ENCODE data around the gene RNF123.

DNA sequence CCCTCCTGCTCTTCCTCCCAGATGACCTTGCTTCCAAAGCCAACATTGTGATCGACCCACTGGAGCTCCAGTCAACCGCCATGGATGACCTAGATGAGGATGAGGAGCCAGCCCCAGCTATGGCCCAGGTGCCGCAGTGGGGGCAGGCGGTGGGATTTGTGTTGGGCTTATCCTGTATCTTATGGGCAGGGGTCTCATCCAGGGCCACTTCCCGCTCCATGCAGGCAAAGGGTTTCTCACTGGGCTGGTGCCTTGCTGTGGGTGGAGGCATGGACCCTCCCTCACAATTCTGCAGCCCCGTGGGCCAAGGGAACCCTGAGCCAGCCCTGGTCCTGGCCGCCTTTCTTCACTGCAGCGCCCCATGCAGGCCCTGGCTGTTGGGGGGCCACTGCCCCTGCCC, 15.3 kb downstream of the RNF123 start:
- TF ChIP-seq CTCF (IDR thresholded peaks at IDR 0.05) (no peak), POLR2A (IDR thresholded peaks at IDR 0.05) (no peak)
